MCF 10A (cell line): ENCODE data around the gene HID1. TPM values are rescaled to one million over a fixed set of nuclear protein-coding genes. Genes with fewer than 3 reads are reported as not detected.

Experiments used
- BruUV-seq: library from RNA; stranded (reverse); fragments of 400-500 nt; replicated peaks from 2 replicates; lab custom pipeline; 2021; lab: Mats Ljungman, UMichigan
- CTCF ChIA-PET: fragments of 300-600 bp; sonication (Branson Sonifier 250); formaldehyde crosslinking; extraction: SDS; loops from one replicate; lab custom pipeline; 2021; ENCODE audit warnings: antibody characterized with exemption, inconsistent platforms; lab: Yijun Ruan, JAX
- POLR2A ChIA-PET: fragments of 300-600, 350-650 bp; sonication (Branson Sonifier 250); formaldehyde crosslinking; extraction: SDS; loops from one replicate; lab custom pipeline; 2020; ENCODE audit warnings: antibody characterized with exemption, inconsistent platforms; lab: Yijun Ruan, JAX
- DNase-seq: peaks from one replicate; pipeline ENCODE4 v3.0.0-alpha.2; 2018; ENCODE audit not compliant: unreplicated experiment
- H3K27ac Mint-ChIP-seq: one replicate; pipeline ENCODE4 v1.8.0; 2022; ENCODE audit warnings: mild to moderate bottlenecking, low read depth, mixed read lengths; ENCODE audit not compliant: unreplicated experiment
- H3K27me3 Mint-ChIP-seq: one replicate; pipeline ENCODE4 v1.8.0; 2022; ENCODE audit warnings: mixed read lengths; ENCODE audit not compliant: insufficient read depth, unreplicated experiment
- H3K36me3 Mint-ChIP-seq: one replicate; pipeline ENCODE4 v1.8.0; 2022; ENCODE audit warnings: mild to moderate bottlenecking, moderate library complexity, mixed read lengths; ENCODE audit not compliant: insufficient read depth, unreplicated experiment
- H3K4me1 Mint-ChIP-seq: one replicate; pipeline ENCODE4 v1.8.0; 2022; ENCODE audit warnings: mixed read lengths; ENCODE audit not compliant: insufficient read depth, unreplicated experiment
- H3K4me3 Mint-ChIP-seq: one replicate; pipeline ENCODE4 v1.8.0; 2022; ENCODE audit warnings: mild to moderate bottlenecking, moderate library complexity, mixed read lengths; ENCODE audit not compliant: unreplicated experiment
- H3K9me3 Mint-ChIP-seq: one replicate; pipeline ENCODE4 v1.8.0; 2022; ENCODE audit warnings: mixed read lengths; ENCODE audit not compliant: unreplicated experiment
- intact Hi-C: fragments of 100-400 bp; cut with micrococcal nuclease; formaldehyde crosslinking; loops from 2 replicates; pipeline ENCODE4 v1.14.1; 2022
- total RNA-seq: library from RNA; stranded (reverse); gene quantifications from 2 replicates; pipeline ENCODE4 v1.2.3, GENCODE V29; 2022
- TF ChIP-seq, protein P1 (sequence below): fragments of 200-600 bp; IDR thresholded peaks from one replicate; pipeline ENCODE4 v1.8.0; 2022; ENCODE audit warnings: antibody characterized with exemption, mild to moderate bottlenecking; ENCODE audit not compliant: unreplicated experiment

The HID1 gene
- total RNA-seq, 1 experiment from 2014 or later = 3.2 TPM

DNA sequence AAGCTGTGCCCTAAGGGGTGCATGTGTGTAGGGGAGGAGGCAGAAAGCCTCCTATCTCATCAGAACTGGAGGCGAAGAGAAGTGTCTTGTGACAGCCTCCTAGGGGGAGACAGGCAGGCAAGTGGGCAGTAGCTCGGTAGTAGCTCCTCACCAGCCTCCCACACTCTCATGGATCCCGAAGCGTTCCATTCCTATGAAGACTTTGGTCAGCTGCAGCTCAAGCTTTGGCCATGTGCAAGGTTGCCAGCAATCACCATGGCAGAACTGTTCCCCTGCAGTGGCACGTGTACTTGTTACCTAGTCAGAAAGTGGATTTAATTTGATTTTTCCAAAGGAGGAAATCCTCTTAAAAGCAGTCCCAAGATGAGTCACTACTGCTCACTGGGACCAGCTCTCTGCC lies 46.6 kb upstream of the HID1 start:
- ChIA-PET CTCF (interaction anchor here (0.6 to 0.7 kb wide), 2 partner anchors 24 to 44 kb away, joined by 3 read pairs; no protein-coding TSS in a partner anchor), POLR2A (interaction anchor here (0.6 to 1.4 kb wide), 5 partner anchors 9 to 29 kb away, joined by 3 to 7 read pairs (median 3); no protein-coding TSS in a partner anchor)
- Mint-ChIP-seq H3K27ac (no peak overlapping the region), H3K4me3 (no peak overlapping the region), H3K9me3 (no peaks in the 10 kb centered on the region), H3K4me1 (peaks cover 5% of the 10 kb centered on the region), H3K27me3 (no peaks in the 10 kb centered on the region), H3K36me3 (peaks cover 66% of the 10 kb centered on the region)
- intact Hi-C loops = no loop called here
- no peak for DNase-seq
- no TSS peak for BruUV-seq
- TF ChIP-seq, protein P1, sequence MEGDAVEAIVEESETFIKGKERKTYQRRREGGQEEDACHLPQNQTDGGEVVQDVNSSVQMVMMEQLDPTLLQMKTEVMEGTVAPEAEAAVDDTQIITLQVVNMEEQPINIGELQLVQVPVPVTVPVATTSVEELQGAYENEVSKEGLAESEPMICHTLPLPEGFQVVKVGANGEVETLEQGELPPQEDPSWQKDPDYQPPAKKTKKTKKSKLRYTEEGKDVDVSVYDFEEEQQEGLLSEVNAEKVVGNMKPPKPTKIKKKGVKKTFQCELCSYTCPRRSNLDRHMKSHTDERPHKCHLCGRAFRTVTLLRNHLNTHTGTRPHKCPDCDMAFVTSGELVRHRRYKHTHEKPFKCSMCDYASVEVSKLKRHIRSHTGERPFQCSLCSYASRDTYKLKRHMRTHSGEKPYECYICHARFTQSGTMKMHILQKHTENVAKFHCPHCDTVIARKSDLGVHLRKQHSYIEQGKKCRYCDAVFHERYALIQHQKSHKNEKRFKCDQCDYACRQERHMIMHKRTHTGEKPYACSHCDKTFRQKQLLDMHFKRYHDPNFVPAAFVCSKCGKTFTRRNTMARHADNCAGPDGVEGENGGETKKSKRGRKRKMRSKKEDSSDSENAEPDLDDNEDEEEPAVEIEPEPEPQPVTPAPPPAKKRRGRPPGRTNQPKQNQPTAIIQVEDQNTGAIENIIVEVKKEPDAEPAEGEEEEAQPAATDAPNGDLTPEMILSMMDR = no peak

DNA sequence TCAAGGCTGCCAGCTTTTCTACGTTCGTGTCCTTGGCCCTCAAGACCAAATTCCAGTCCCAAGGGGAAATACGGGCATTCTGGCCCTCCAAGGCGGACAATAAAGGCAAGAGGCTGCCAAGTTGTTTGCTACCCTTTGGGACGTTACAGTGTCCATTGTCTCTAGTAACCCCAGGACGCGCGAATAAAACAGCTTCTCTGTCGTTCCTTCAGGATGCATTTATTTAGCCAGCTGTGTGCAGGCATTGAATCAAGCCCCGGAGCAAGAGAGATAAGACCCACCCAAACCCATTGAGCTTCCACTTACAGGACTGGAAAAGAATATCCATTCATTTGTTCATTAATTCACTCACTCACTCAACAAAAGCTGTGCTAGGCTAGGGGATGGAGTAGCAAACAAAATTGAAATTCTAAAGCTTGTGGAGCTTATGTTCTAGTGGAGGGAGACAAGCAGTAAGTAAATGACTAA lies 40.6 kb upstream of the HID1 start:
- Mint-ChIP-seq H3K27me3 (no peaks in the 10 kb centered on the region), H3K4me1 (peaks cover 22% of the 10 kb centered on the region), H3K36me3 (peaks cover 28% of the 10 kb centered on the region), H3K9me3 (no peaks in the 10 kb centered on the region), H3K4me3 (peak overlapping the region; percentile 96), H3K27ac (peak overlapping the region; percentile 77)
- TF ChIP-seq, protein P1 = no peak
- intact Hi-C loops = no loop called here
- TSS peak; percentile 71 for BruUV-seq
- POLR2A ChIA-PET = interaction anchor here (0.6 to 10.9 kb wide), 25 partner anchors 11 to 380 kb away, joined by 3 to 228 read pairs (median 5); partner anchors contain the start of genes ARMC7, ATP5PD, CDR2L and FDXR
- CTCF ChIA-PET = interaction anchor here (0.6 to 4.2 kb wide), 10 partner anchors 11 to 1244 kb away, joined by 3 to 67 read pairs (median 4); no protein-coding TSS in a partner anchor
- no peak for DNase-seq

DNA sequence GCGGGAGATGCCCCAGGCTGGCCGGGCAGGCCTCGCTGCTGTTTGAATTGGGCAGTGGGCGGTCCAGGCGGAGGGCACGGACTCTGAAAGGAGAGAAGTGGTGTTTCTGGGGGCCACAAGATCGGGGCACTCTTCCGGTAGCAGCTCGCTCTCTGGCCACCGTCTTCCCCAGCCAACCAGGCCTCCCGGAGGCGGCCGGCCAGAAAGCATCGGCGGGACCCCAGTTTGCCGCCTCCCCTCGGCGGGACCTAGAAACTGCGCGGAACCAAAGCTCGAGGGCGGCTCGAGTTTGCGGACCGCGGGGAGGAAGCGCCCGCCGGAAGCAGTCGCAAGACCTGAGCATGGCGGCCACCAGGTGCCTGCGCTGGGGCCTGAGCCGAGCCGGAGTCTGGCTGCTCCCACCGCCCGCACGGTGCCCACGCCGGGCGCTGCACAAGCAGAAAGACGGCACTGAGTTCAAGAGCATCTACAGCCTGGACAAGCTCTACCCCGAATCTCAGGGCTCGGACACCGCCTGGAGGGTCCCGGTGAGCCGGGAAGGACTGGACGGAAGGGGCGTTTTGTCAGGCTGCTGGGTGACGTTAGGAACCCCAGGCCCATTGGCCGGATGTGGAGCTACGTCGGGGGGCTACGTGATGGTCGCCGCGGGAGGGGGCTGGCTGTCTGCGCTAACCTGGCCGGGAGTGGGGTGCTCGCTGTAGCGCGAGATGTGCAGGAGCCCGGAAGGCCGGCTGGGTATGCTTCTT lies 40.0 kb upstream of the HID1 start, which contains the start of gene MRPL58:
MRPL58 (plus strand) TSS at position 325 of the 746 bp plus-strand sequence; CDS start at position 342, 17 bp downstream.
- POLR2A ChIA-PET = interaction anchor here (0.6 to 10.9 kb wide), 33 partner anchors 11 to 384 kb away, joined by 3 to 228 read pairs (median 5); partner anchors contain the start of genes ARMC7, ATP5PD, CDR2L and FDXR

More for the DNA sequence above, 40.0 kb upstream of the HID1 start, which contains the start of gene MRPL58:
- intact Hi-C loops = loop anchor here (1.0 kb wide), 1 partner anchor 21 kb away; no protein-coding TSS in a partner anchor
- Mint-ChIP-seq H3K36me3 (peaks cover 27% of the 10 kb centered on the region), H3K9me3 (no peaks in the 10 kb centered on the region), H3K4me3 (peak within 1 kb of the TSS; percentile 96), H3K4me1 (peaks cover 22% of the 10 kb centered on the region), H3K27ac (peak within 1 kb of the TSS; percentile 77), H3K27me3 (no peaks in the 10 kb centered on the region)
- TF ChIP-seq, protein P1 = peak; percentile 49
- peak; percentile 80 for DNase-seq
- CTCF ChIA-PET = interaction anchor here (0.6 to 4.2 kb wide), 12 partner anchors 12 to 160 kb away, joined by 3 to 67 read pairs (median 6); no protein-coding TSS in a partner anchor
- BruUV-seq = no TSS peak
